Measurements from ENCODE around the gene MATN1. TPM values are rescaled to one million over a fixed set of nuclear protein-coding genes. Genes with fewer than 3 reads are reported as not detected.

MATN1 gene
- 0.10 to 0.12 TPM (median 0.11 TPM) in 4 of 5 replicates, not detected in the other for total RNA-seq (2022; extraction: Qiagen RNA extraction; ENCODE audit: low read depth)

GRCh38 chr1:30723331-30723755 lies at the start of gene MATN1:
TSS of gene MATN1 (minus strand) at chr1:30723585. CDS start at chr1:30723551, 34 bp downstream.

GRCh38 chr1:30757352-30758120 lies 34.2 kb upstream of the MATN1 start, which contains the start of gene LAPTM5:
TSS of gene LAPTM5 (minus strand) at chr1:30757774. CDS start at chr1:30757745, 29 bp downstream.

Other genes with a start within 250 kb of the MATN1 start
- 0.07 to 0.36 TPM (median 0.14 TPM) in 5 replicates for gene LAPTM5, start 34.2 kb upstream of the MATN1 start, total RNA-seq (2022; extraction: Qiagen RNA extraction; ENCODE audit: low read depth)
- gene SDC3, start 185.2 kb upstream of the MATN1 start, total RNA-seq (2022; extraction: Qiagen RNA extraction; ENCODE audit: low read depth) = 6.9 to 10.7 TPM (median 8.6 TPM) in 5 replicates

Measured in A549 treated with DMSO at 1 μM for 4 hours (cell line).